ENCODE measurements around the gene ITGA4. TPM values are rescaled to one million over a fixed set of nuclear protein-coding genes. Genes with fewer than 3 reads are reported as not detected.
"Not testable (repeated sequence)": the region's sequence is repeated elsewhere in the genome, so short reads cannot be mapped to it uniquely, and the experiment has no call there.

Gene ITGA4
- total RNA-seq, 4 donors from 2014 or later = 2.2 to 8.4 (median 3.5) TPM

DNA sequence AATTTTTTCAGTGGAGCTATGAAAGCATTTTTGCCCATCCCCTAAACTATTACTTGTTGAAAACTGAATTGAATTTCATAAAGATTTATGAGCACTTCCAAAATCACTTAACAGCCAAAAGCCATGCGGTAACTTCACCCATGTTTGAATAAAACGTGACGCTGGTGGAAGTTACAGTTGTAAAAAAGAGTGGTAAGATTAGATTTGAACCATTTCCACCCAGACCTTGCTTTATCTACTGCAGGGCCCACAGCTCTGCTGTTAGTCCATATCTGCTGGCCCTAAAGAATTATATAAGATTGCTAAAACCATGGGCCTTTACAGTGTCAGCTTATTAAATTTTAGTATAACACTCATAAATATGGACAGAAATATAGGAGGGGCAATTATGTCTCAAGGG lies 15.5 kb upstream of the ITGA4 start:
- no peak for TF ChIP-seq EP300 (IDR thresholded peaks at IDR 0.05)
- no peak for TF ChIP-seq POLR2AphosphoS5 (IDR thresholded peaks at IDR 0.05)
- TF ChIP-seq POLR2A (IDR thresholded peaks at IDR 0.05; ENCODE audit: low read depth) = no peak
- TF ChIP-seq, protein P1, sequence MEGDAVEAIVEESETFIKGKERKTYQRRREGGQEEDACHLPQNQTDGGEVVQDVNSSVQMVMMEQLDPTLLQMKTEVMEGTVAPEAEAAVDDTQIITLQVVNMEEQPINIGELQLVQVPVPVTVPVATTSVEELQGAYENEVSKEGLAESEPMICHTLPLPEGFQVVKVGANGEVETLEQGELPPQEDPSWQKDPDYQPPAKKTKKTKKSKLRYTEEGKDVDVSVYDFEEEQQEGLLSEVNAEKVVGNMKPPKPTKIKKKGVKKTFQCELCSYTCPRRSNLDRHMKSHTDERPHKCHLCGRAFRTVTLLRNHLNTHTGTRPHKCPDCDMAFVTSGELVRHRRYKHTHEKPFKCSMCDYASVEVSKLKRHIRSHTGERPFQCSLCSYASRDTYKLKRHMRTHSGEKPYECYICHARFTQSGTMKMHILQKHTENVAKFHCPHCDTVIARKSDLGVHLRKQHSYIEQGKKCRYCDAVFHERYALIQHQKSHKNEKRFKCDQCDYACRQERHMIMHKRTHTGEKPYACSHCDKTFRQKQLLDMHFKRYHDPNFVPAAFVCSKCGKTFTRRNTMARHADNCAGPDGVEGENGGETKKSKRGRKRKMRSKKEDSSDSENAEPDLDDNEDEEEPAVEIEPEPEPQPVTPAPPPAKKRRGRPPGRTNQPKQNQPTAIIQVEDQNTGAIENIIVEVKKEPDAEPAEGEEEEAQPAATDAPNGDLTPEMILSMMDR (IDR thresholded peaks at IDR 0.05) = no peak
- 55% methylated on average over 3 of the region's 3 CpGs for WGBS
- DNase-seq (ENCODE audit: extremely low spot score) = no peak
- H3K4me1 ChIP-seq = no peaks in the 10 kb centered on the region
- no peak overlapping the region for H3K27ac ChIP-seq (replicated peaks in 1 of 4)
- intact Hi-C loops (cut with DNase I) = no loop called here
- H3K27me3 ChIP-seq = no peaks in the 10 kb centered on the region
- no peaks in the 10 kb centered on the region for H3K36me3 ChIP-seq
- no peaks in the 10 kb centered on the region for H3K9me3 ChIP-seq
- H3K4me3 ChIP-seq = no peak overlapping the region

DNA sequence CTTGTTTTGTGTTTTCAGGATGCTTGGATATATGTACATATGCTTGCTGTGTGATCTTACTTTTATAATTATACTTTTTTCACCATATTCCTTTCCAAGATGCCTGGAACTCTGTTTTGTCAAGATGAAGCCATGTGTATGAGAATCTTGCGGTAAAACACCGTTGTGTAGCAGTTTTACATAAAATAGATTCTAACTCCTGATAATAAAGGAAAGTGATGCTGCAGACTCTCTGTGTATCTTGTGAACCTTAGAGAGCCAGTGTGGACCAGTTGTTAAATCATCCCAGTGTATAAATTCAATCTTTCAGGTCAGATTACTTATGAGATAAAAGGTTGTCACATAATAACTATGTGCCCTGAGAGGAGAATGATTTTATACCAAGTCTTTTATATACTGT lies 12.5 kb upstream of the ITGA4 start:
- H3K9me3 ChIP-seq = no peaks in the 10 kb centered on the region
- intact Hi-C loops (cut with DNase I) = no loop called here
- TF ChIP-seq POLR2AphosphoS5 (IDR thresholded peaks at IDR 0.05) (no peak), POLR2A (IDR thresholded peaks at IDR 0.05; ENCODE audit: low read depth) (no peak), EP300 (IDR thresholded peaks at IDR 0.05) (no peak)
- TF ChIP-seq, protein P1 (IDR thresholded peaks at IDR 0.05) = no peak
- DNase-seq (ENCODE audit: extremely low spot score) = no peak
- WGBS = 88% methylated on average over 2 of the region's 2 CpGs
- H3K4me1 ChIP-seq = no peaks in the 10 kb centered on the region
- no peak overlapping the region for H3K4me3 ChIP-seq
- H3K27me3 ChIP-seq = no peaks in the 10 kb centered on the region
- H3K36me3 ChIP-seq = no peaks in the 10 kb centered on the region
- H3K27ac ChIP-seq (replicated peaks in 1 of 4) = no peak overlapping the region

GRCh38 chr2:181446985-181447384 lies 10.2 kb upstream of the ITGA4 start:
- Histone ChIP-seq H3K27ac (replicated peaks in 1 of 4) (no peak overlapping the region), H3K4me1 (no peaks in the 10 kb centered on the region), H3K4me3 (no peak overlapping the region), H3K36me3 (no peaks in the 10 kb centered on the region), H3K27me3 (no peaks in the 10 kb centered on the region), H3K9me3 (no peaks in the 10 kb centered on the region)
- TF ChIP-seq EP300 (IDR thresholded peaks at IDR 0.05) (no peak), POLR2A (IDR thresholded peaks at IDR 0.05; ENCODE audit: low read depth) (no peak), POLR2AphosphoS5 (IDR thresholded peaks at IDR 0.05) (no peak)
- TF ChIP-seq, protein P1 (IDR thresholded peaks at IDR 0.05) = no peak
- WGBS = 78% methylated on average over 4 of the region's 4 CpGs
- no peak for DNase-seq (ENCODE audit: extremely low spot score)
- intact Hi-C loops (cut with DNase I) = no loop called here

GRCh38 chr2:181449278-181449677 lies 7.9 kb upstream of the ITGA4 start:
- H3K27me3 ChIP-seq; H3K4me1 ChIP-seq; H3K27ac ChIP-seq (replicated peaks in 1 of 4); H3K4me3 ChIP-seq; DNase-seq (ENCODE audit: extremely low spot score); intact Hi-C loops (cut with DNase I); H3K36me3 ChIP-seq; H3K9me3 ChIP-seq: not testable (repeated sequence)

GRCh38 chr2:181454686-181455450 lies 2.3 kb upstream of the ITGA4 start:
- Histone ChIP-seq H3K4me3 (no peak overlapping the region), H3K27ac (replicated peaks in 1 of 4) (no peak overlapping the region), H3K9me3 (no peaks in the 10 kb centered on the region), H3K4me1 (peaks cover 16 to 24% (median 22%) of the 10 kb centered on the region in 4 donors), H3K36me3 (no peaks in the 10 kb centered on the region), H3K27me3 (peaks cover 0 to 29% (median 0%) of the 10 kb centered on the region in 4 donors)
- no peak for TF ChIP-seq EP300 (IDR thresholded peaks at IDR 0.05)
- no peak for DNase-seq (ENCODE audit: extremely low spot score)
- intact Hi-C loops (cut with DNase I) = no loop called here
- 78% methylated on average over 6 of the region's 6 CpGs for WGBS

GRCh38 chr2:181456660-181457120 lies 496 bp upstream of the ITGA4 start:
- intact Hi-C loops (cut with DNase I) = no loop called here
- Histone ChIP-seq H3K36me3 (no peaks in the 10 kb centered on the region), H3K4me1 (peaks cover 16 to 26% (median 22%) of the 10 kb centered on the region in 4 donors), H3K4me3 (peak overlapping the region; percentile 57 to 79 (median 60)), H3K27ac (replicated peaks in 1 of 4) (peak overlapping the region; percentile 34 to 59 (median 56)), H3K27me3 (peaks cover 0 to 29% (median 0%) of the 10 kb centered on the region in 4 donors), H3K9me3 (no peaks in the 10 kb centered on the region)
- DNase-seq (ENCODE audit: extremely low spot score) = no peak
- TF ChIP-seq POLR2A (IDR thresholded peaks at IDR 0.05; ENCODE audit: low read depth) = no peak
- 13% methylated on average over 14 of the region's 17 CpGs for WGBS

All from esophagus muscularis mucosa (tissue), 4 donors.